Ishikawa (cell line): ENCODE data around the gene SCRT2.

Experiments used
- NFIC ChIP-seq: IDR thresholded peaks from 2 replicates; pipeline ENCODE4 v1.6.1; 2012
- RAD21 ChIP-seq: IDR thresholded peaks from 2 replicates; pipeline ENCODE4 v1.6.1; 2012; ENCODE audit warnings: low read depth
- YY1 ChIP-seq: IDR thresholded peaks from 2 replicates; pipeline ENCODE4 v1.6.1; 2012; ENCODE audit warnings: low read depth
- TF ChIP-seq, protein P1 (sequence below): IDR thresholded peaks from 2 replicates; pipeline ENCODE4 v1.6.1; 2012

DNA sequence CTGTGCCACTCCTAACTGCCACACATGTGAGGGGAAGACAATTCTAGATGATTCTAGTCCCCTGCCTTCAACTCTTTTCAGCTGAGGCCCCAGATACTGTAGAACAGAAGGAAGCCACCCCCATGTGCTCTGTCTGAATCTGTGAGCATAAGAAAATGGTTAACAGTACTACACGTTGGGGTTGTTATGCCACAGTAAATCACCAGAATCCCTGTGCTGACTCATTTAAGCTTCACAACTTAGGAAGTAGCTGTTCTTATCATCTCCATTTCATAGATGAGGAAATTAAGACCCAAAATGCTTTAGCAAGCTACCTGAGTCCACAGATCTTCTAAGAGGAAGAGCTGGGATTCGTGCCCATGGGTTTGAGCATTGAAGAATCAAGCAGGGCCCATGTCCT, 27.4 kb upstream of the SCRT2 start:
- TF ChIP-seq RAD21 (no peak), YY1 (no peak), NFIC (no peak)
- TF ChIP-seq, protein P1, sequence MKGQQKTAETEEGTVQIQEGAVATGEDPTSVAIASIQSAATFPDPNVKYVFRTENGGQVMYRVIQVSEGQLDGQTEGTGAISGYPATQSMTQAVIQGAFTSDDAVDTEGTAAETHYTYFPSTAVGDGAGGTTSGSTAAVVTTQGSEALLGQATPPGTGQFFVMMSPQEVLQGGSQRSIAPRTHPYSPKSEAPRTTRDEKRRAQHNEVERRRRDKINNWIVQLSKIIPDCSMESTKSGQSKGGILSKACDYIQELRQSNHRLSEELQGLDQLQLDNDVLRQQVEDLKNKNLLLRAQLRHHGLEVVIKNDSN: no peak
